Breast epithelium (tissue), 4 donors: ENCODE data around the gene SLC38A3. TPM values are rescaled to one million over a fixed set of nuclear protein-coding genes. Genes with fewer than 3 reads are reported as not detected.
A peak's percentile ranks its signal among the peaks of the same experiment; 100 is the strongest.

Experiments
- DNase-seq, 2 donors: peaks; one replicate each; pipeline ENCODE4 v3.0.0-alpha.2; 2019; ENCODE audit warnings: low spot score in 2 of 2
- H3K27ac ChIP-seq, 2 donors: fragments of 200-600 bp; sonication (generic) in 1 of 2; one replicate each; pipeline ENCODE4 v1.5.1; 2016 to 2019; ENCODE audit warnings: mild to moderate bottlenecking in 1 of 2
- H3K27me3 ChIP-seq, 2 donors: fragments of 200-600 bp; sonication (generic) in 1 of 2; one replicate each; pipeline versions ENCODE4 v1.5.1 to v1.6.0; 2017 to 2019; ENCODE audit warnings: control low read depth in 1 of 2, mild to moderate bottlenecking in 1 of 2
- H3K36me3 ChIP-seq: fragments of 200-600 bp; one replicate; pipeline ENCODE4 v1.5.1; 2019
- H3K4me1 ChIP-seq, 2 donors: fragments of 200-600 bp; sonication (generic); one replicate each; pipeline ENCODE4 v1.5.1; 2016 to 2019; ENCODE audit warnings: control low read depth in 1 of 2
- H3K4me3 ChIP-seq, 3 donors: fragments of 200-600 bp; sonication (generic); 1 replicate in 2 of 3; 2 replicates in 1 of 3; pipeline ENCODE4 v1.5.1; 2016 to 2019; ENCODE audit warnings: mild to moderate bottlenecking in 3 of 3, moderate library complexity in 2 of 3
- H3K9me3 ChIP-seq, 2 donors: fragments of 200-600 bp; sonication (generic) in 1 of 2; one replicate each; pipeline ENCODE4 v1.5.1; 2016 to 2019; ENCODE audit warnings: control low read depth in 1 of 2
- CTCF ChIP-seq, 3 donors: fragments of 450-650 bp; IDR thresholded peaks; one replicate each; pipeline ENCODE4 v1.5.1; 2016 to 2017; ENCODE audit warnings: antibody characterized with exemption in 3 of 3, mild to moderate bottlenecking in 3 of 3, moderate library complexity in 3 of 3
- POLR2A ChIP-seq: fragments of 450-650 bp; IDR thresholded peaks from one replicate; pipeline ENCODE4 v1.6.1; 2016; ENCODE audit warnings: antibody characterized with exemption, mild to moderate bottlenecking, moderate library complexity
- POLR2AphosphoS5 ChIP-seq, 3 donors: sonication (generic); formaldehyde crosslinking; IDR thresholded peaks; one replicate each; pipeline ENCODE4 v1.6.1; 2017; ENCODE audit warnings: antibody characterized with exemption in 3 of 3
- intact Hi-C: fragments of 100-400 bp; cut with DNase I; formaldehyde crosslinking; loops from one replicate; pipeline ENCODE4 v1.15.1; 2023; ENCODE audit warnings: low total_unique reads
- total RNA-seq, 3 donors: library from RNA; depleted of rRNA; stranded (reverse); fragments of >200 nt; gene quantifications; one replicate each; pipeline ENCODE4 v1.1.0, GENCODE V29; 2016

SLC38A3 gene
- total RNA-seq, 3 donors from 2014 or later, result 0.98 to 2.5 TPM; not detected in 1

DNA sequence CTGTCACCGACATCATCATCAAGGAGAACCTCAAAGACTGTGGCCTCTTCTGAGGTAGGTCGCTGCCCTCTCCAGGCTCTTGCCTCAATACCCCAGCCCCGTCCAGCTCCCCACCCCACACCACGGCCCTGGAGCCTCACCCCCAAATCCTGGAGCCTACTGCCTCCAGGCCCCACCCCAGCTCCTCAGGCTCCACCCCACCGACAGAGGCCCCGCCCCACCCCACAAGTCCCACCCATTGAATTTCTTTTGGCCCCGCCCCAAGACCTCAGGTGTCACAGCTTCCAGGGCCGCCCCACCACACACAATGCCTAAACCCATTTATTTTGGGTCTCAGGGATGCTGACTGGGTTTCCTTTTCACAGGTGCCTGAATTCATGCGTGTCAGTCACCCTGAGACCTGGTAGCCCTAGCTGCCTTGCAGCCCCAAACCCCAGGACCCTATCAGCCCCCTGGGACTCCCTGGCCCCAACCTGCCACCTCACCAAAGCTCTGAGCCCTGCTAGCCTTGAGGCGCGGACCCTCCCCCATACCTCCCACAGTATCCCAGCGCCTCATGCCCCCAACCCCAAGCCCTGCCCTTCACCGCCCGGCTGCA lies 10.1 kb upstream of the SLC38A3 start:
- no peaks in the 10 kb centered on the region for H3K36me3 ChIP-seq
- H3K4me1 ChIP-seq, result peaks cover 0 to 4% of the 10 kb centered on the region in 2 donors
- DNase-seq, result no peak
- intact Hi-C loops, result no loop called here
- TF ChIP-seq POLR2A (no peak), CTCF (IDR thresholded peaks at IDR 0.05) (no peak)
- H3K4me3 ChIP-seq, result peak overlapping the region in 2 of 3 donors; percentile 3 to 47
- H3K27me3 ChIP-seq, result peaks cover 14 to 30% of the 10 kb centered on the region in 2 donors
- H3K27ac ChIP-seq, result no peak overlapping the region
- H3K9me3 ChIP-seq, result no peaks in the 10 kb centered on the region

GRCh38 chr3:50195501-50196252 lies 9.4 kb upstream of the SLC38A3 start:
- no peak for DNase-seq
- H3K27me3 ChIP-seq, result peaks cover 14 to 30% of the 10 kb centered on the region in 2 donors
- no peak for TF ChIP-seq POLR2A
- no peak overlapping the region for H3K27ac ChIP-seq
- peaks cover 0 to 4% of the 10 kb centered on the region in 2 donors for H3K4me1 ChIP-seq
- H3K4me3 ChIP-seq, result no peak overlapping the region
- intact Hi-C loops, result no loop called here
- no peaks in the 10 kb centered on the region for H3K36me3 ChIP-seq
- no peaks in the 10 kb centered on the region for H3K9me3 ChIP-seq

DNA sequence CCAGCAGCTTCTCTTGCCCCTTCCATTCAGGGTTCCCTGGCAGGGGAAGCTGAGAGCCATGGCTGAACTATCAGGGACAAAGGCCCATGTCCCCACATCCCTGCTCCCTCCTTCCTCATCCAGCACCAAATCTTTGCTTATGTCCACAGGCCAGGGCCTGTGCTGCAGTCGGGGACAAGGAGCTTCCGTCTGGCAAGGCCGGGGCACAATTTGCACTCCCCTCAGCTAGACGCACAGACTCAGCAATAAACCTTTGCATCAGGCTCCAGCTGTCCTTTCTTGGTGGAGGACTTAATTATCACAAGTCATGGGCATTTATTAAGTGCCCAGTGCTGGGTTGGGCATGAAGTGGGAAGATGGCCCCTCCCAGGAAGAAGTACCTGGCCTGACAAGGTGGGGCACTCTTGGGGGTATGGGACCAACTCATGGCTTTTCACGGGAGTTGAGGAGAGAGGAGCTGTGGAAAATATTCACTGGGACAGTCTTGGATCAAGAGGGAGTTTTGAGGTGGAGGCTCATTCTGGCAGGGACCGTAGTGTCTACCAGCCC lies 8.7 kb upstream of the SLC38A3 start:
- Histone ChIP-seq H3K27me3 (peaks cover 14 to 30% of the 10 kb centered on the region in 2 donors), H3K4me1 (peaks cover 0 to 4% of the 10 kb centered on the region in 2 donors), H3K36me3 (no peaks in the 10 kb centered on the region), H3K27ac (no peak overlapping the region), H3K9me3 (no peaks in the 10 kb centered on the region), H3K4me3 (no peak overlapping the region)
- intact Hi-C loops, result no loop called here
- DNase-seq, result no peak
- TF ChIP-seq POLR2AphosphoS5 (IDR thresholded peaks at IDR 0.05), result no peak
- TF ChIP-seq CTCF (IDR thresholded peaks at IDR 0.05), result no peak
- no peak for TF ChIP-seq POLR2A

DNA sequence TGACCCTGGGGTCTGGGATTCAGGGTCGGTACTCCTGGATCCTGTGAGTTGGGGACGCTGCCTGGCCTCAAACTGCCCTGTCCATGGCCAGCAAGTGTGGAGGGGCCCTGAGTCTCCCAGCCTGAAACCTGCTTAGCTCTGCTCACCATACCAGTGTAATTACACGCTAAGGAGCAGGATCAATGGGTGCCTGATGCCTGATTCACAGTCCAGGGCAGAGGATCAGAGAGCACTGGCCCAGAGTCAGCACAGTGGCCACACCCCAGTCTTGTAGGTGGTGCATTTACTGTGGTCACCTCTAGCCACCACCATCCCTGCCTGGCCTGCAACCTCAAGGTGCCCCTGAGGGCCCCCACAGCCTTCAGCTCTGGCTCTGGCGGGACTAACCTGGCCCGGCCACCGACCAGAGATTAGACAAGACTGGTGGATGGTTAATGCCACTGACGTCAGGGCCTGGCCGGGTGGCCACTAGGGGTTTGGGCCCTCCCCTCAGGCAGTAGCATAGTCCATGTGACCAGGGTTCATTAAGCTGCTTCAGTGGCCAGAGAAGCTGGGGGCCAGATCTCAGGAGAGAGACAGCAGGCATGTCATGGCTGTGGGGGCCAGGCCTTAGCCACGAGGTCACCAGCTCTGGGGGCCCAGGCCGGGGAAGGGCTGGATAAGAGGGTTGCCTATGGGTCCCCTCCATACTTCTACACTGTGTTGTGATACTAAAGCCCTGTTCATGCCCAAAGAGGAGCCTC lies 3.3 kb upstream of the SLC38A3 start:
- Histone ChIP-seq H3K4me3 (no peak overlapping the region), H3K27me3 (peaks cover 0 to 23% of the 10 kb centered on the region in 2 donors), H3K27ac (no peak overlapping the region), H3K4me1 (peaks cover 4% of the 10 kb centered on the region in 2 donors), H3K36me3 (no peaks in the 10 kb centered on the region), H3K9me3 (no peaks in the 10 kb centered on the region)
- DNase-seq, result no peak
- TF ChIP-seq POLR2A, result no peak
- TF ChIP-seq CTCF (IDR thresholded peaks at IDR 0.05), result no peak
- TF ChIP-seq POLR2AphosphoS5 (IDR thresholded peaks at IDR 0.05), result no peak
- intact Hi-C loops, result no loop called here

- Histone ChIP-seq H3K9me3 (no peaks in the 10 kb centered on the region), H3K27ac (no peak overlapping the region), H3K27me3 (peaks cover 0 to 23% of the 10 kb centered on the region in 2 donors), H3K36me3 (no peaks in the 10 kb centered on the region), H3K4me3 (no peak overlapping the region), H3K4me1 (peaks cover 4% of the 10 kb centered on the region in 2 donors)
- no peak for DNase-seq
- intact Hi-C loops, result no loop called here
- TF ChIP-seq POLR2AphosphoS5 (IDR thresholded peaks at IDR 0.05) (no peak), CTCF (IDR thresholded peaks at IDR 0.05) (no peak), POLR2A (no peak)
Observed at GRCh38 chr3:50202353-50203112, 2.5 kb upstream of the SLC38A3 start.
